ENCODE results near the gene KHK. TPM values are rescaled to one million over a fixed set of nuclear protein-coding genes. Genes with fewer than 3 reads are reported as not detected.

The KHK gene
- total and polyA plus RNA-seq, 9 of the 15 experiments (the other 6 are each of a cell fraction or from before 2014, with no cell fraction given) = 1.5 to 10.7 (median 5.2) TPM

DNA sequence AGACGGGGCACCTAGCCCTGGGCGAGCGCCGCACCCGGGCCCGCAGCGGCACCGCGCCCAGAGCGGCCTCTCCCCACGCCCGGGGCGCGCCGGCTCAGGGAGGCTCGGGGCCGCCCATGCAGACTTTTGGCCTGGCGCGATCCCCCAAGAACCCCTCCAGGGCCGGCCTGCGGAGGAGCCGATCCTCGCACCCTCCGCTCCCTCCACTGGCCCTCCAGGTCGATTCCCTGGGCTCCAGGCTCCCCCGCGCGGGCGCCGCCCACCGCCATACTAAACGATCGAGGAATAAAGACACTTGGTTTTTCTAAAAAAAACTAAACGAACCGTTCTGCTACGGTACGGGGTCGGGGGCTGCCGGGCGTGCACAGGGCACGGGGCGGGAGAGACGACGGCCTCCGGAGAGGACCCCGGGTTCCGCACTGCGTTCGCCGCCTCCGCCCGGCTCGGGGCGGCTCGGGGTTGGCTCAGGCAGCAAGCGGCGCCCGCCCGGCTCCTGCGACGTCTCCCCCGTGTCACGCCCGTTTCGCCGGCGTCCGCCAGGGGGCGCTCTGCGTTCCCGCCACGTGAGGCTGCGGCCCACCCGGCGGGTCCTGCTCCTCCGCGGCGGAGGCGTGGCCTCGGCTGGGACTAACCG is 365 bp upstream of the KHK start (continued):
- TF ChIP-seq, protein P1, sequence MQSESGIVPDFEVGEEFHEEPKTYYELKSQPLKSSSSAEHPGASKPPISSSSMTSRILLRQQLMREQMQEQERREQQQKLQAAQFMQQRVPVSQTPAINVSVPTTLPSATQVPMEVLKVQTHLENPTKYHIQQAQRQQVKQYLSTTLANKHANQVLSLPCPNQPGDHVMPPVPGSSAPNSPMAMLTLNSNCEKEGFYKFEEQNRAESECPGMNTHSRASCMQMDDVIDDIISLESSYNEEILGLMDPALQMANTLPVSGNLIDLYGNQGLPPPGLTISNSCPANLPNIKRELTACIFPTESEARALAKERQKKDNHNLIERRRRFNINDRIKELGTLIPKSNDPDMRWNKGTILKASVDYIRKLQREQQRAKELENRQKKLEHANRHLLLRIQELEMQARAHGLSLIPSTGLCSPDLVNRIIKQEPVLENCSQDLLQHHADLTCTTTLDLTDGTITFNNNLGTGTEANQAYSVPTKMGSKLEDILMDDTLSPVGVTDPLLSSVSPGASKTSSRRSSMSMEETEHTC (IDR thresholded peaks at IDR 0.05) = peak; percentile 86
- TF ChIP-seq ZNF224 (CRISPR knock-in tag; IDR thresholded peaks at IDR 0.05) (no peak), HMGN3 (IDR thresholded peaks at IDR 0.05; ENCODE audit: borderline replicate concordance, extremely low read depth, insufficient read length, low read depth, low read length) (peak; percentile 67), ZNF175 (CRISPR knock-in tag; IDR thresholded peaks at IDR 0.05; ENCODE audit: low read depth) (peak; percentile 69; the same call in 1 of the 2 replicates), CREB1 (IDR thresholded peaks at IDR 0.05) (peak; percentile 74), CREB1 (CRISPR knock-in tag; IDR thresholded peaks at IDR 0.05) (peak; percentile 80), RCOR1 (IDR thresholded peaks at IDR 0.05; ENCODE audit: borderline replicate concordance in 1 of 2, low read depth in 2 of 2, low read length in 2 of 2) (peak in 1 of 2 experiments; percentile 69; a peak in 2 of 4 replicates), L3MBTL2 (IDR thresholded peaks at IDR 0.05) (peak; percentile 93), HNRNPLL (IDR thresholded peaks at IDR 0.05; ENCODE audit: low read depth, low read length, poor library complexity, severe bottlenecking) (no peak)
- TF ChIP-seq, protein P2, sequence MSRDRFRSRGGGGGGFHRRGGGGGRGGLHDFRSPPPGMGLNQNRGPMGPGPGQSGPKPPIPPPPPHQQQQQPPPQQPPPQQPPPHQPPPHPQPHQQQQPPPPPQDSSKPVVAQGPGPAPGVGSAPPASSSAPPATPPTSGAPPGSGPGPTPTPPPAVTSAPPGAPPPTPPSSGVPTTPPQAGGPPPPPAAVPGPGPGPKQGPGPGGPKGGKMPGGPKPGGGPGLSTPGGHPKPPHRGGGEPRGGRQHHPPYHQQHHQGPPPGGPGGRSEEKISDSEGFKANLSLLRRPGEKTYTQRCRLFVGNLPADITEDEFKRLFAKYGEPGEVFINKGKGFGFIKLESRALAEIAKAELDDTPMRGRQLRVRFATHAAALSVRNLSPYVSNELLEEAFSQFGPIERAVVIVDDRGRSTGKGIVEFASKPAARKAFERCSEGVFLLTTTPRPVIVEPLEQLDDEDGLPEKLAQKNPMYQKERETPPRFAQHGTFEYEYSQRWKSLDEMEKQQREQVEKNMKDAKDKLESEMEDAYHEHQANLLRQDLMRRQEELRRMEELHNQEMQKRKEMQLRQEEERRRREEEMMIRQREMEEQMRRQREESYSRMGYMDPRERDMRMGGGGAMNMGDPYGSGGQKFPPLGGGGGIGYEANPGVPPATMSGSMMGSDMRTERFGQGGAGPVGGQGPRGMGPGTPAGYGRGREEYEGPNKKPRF (IDR thresholded peaks at IDR 0.05; ENCODE audit: low read depth, low read length) = no peak
- TF ChIP-seq, protein P3, sequence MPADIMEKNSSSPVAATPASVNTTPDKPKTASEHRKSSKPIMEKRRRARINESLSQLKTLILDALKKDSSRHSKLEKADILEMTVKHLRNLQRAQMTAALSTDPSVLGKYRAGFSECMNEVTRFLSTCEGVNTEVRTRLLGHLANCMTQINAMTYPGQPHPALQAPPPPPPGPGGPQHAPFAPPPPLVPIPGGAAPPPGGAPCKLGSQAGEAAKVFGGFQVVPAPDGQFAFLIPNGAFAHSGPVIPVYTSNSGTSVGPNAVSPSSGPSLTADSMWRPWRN (IDR thresholded peaks at IDR 0.05; ENCODE audit: low read depth) = no peak
- TF ChIP-seq, protein P4, sequence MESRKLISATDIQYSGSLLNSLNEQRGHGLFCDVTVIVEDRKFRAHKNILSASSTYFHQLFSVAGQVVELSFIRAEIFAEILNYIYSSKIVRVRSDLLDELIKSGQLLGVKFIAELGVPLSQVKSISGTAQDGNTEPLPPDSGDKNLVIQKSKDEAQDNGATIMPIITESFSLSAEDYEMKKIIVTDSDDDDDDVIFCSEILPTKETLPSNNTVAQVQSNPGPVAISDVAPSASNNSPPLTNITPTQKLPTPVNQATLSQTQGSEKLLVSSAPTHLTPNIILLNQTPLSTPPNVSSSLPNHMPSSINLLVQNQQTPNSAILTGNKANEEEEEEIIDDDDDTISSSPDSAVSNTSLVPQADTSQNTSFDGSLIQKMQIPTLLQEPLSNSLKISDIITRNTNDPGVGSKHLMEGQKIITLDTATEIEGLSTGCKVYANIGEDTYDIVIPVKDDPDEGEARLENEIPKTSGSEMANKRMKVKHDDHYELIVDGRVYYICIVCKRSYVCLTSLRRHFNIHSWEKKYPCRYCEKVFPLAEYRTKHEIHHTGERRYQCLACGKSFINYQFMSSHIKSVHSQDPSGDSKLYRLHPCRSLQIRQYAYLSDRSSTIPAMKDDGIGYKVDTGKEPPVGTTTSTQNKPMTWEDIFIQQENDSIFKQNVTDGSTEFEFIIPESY (CRISPR knock-in tag; IDR thresholded peaks at IDR 0.05) = no peak
